Posterior cingulate gyrus (tissue), 11 donors: ENCODE measurements around the gene DNAJC18.
A peak's percentile ranks its signal among the peaks of the same experiment; 100 is the strongest.
"Not testable (repeated sequence)": the region's sequence is repeated elsewhere in the genome, so short reads cannot be mapped to it uniquely, and the experiment has no call there.

ENCODE experiments used
- DNase-seq, 10 donors: peaks; one replicate each; pipeline versions ENCODE4 v3.0.0 to v3.0.0-alpha.2; 2020 to 2021; ENCODE audit warnings: mixed read lengths in 3 of 10
- intact Hi-C: fragments of 100-400 bp; cut with DNase I; formaldehyde crosslinking; loops from one replicate; pipeline ENCODE4 v1.15.1; 2023

The DNAJC18 gene

GRCh38 chr5:139440416-139440815, 1.1 kb upstream of the DNAJC18 start:
- intact Hi-C loops, DNase-seq: not testable (repeated sequence)

- DNase-seq: no peak
- intact Hi-C loops: loop anchor here (1.0 to 5.0 kb wide), 2 partner anchors 74 to 123 kb away; partner anchors contain the start of gene UBE2D2
Observed at GRCh38 chr5:139438707-139439012, 665 bp downstream of the DNAJC18 start.

GRCh38 chr5:139435676-139436075, 3.6 kb downstream of the DNAJC18 start:
- DNase-seq: no peak
- intact Hi-C loops: loop anchor here (5.0 kb wide), 1 partner anchor 77 kb away; no protein-coding TSS in a partner anchor

DNA sequence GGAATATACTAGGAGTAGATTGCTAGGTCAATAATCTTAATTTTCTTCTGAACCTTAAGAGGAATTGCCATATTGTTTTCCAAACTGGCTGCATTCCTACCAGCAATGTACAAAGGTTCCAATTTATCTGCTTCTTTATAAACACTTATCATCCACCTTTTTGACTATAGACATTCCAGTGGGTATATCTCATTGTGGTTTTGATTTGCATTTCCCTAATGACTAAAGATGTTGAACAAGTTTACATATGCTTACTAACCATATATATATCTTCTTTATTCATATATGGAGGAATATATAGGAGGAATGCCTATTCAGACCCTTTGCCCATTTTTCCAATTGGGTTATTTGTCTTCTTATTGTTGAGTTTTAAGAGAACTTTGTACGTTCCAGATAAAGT, 7.6 kb downstream of the DNAJC18 start:
- no peak for DNase-seq
- intact Hi-C loops: no loop called here

- no peak for DNase-seq
- intact Hi-C loops: no loop called here
Observed at GRCh38 chr5:139430015-139430414, 9.3 kb downstream of the DNAJC18 start.

DNA sequence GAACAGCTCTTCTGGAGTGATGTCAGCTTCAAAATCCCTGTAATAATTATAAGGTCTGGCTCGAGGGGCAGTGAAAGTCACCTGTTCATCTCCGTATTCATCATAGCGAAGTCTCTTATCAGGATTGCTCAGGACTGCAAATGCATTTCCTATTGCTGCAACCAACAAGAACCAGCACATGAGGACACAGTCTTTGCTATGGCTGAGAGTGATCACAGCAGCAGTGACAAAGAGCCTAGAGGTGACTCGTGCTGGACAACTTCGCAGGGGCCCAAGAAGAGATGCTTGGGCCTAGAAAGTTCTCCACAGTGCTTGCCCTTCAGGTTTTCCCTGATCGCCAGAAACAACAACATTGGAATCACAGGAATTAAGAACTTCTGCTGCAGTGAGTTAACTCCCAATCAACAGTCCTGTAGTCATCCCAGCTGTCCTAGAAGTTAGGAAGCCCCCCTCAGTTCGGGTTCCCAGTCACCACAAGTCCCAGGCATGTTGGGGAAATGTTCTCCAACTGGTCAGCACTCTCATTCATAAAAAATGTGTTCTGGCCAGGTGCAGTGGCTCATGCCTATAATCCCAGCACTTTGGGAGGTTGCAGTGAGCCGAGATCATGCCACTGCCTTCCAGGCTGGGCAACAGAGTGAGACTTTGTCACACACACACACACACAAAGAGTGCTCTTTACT, 13.0 kb downstream of the DNAJC18 start:
- no peak for DNase-seq
- intact Hi-C loops: no loop called here

DNA sequence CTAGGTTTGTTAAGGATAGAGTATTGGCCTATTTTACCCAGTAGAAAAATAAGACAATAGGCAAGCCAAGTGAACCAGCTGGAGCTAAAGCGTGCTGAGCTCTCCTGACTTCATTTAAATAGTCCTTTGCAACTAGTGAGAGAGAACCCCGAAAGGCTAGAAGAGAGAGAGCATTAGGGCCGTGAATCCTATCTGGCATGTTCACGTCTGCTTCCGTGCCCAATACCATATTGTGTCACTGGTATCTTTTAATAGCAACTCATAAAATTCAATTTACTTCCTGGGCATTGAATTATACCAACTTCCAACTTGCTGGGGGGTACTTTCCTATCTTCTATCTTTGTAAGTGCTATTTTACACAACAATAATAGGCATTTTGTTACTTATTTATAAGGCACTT, 13.8 kb downstream of the DNAJC18 start:
- intact Hi-C loops: no loop called here
- DNase-seq: no peak

DNA sequence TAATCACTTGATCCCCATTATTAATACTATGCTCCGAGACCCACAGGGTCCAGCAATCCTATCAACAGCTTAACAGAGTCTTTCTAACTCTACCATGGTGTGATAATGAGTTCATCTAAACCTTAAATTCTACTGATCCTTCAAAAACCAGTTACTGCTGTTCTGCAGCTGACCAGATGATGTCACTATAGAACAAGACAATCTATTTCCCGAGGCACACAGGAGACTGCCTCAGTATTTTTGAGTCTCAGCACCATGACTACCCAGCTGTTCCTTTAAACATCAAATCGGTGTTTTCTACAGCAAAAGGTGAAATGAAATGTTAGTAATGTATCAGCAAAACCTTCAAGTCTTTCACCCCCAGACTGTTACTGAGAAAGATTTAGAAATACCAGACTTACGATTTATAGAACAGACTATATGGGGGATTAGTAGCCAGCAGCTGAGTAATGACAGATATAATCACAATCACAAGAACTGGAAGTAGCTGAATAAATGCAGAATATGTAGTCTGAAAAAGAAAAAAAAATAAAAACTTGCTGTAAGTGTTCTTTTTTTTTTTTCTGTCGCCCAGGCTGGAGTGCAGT, 16.9 kb downstream of the DNAJC18 start:
- no peak for DNase-seq
- intact Hi-C loops: loop anchor here (1.0 to 5.0 kb wide), 3 partner anchors 91 to 345 kb away; no protein-coding TSS in a partner anchor

- intact Hi-C loops: loop anchor here (5.0 kb wide), 2 partner anchors 213 to 348 kb away; no protein-coding TSS in a partner anchor
- DNase-seq: peak in 1 of 10 donors; percentile 5
Observed at GRCh38 chr5:139419226-139420192, 19.8 kb downstream of the DNAJC18 start.

GRCh38 chr5:139418793-139419192, 20.5 kb downstream of the DNAJC18 start:
- intact Hi-C loops: no loop called here
- peak in 1 of 10 donors; percentile 7 for DNase-seq

DNA sequence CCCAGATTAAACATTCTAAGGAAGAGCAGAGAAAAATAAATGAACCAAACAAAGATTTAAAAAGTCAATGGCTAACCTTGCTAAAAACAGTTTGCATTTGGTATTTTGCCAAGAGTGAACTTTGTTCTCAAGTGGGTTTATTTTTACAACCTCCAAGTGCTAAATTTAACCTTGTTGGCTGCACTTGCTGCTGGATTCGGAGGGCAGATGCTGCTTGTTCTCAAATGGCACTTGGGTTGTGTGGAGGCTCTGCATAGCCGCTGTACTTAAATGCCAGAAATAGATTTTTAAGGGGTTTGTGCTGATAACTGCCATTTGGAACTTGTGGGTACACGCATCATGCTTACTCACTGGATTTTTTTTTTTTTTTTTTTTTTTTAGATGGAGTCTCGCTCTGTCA, 22.1 kb downstream of the DNAJC18 start:
- peak in 2 of 10 donors; percentile 42 to 82 for DNase-seq
- intact Hi-C loops: no loop called here

DNA sequence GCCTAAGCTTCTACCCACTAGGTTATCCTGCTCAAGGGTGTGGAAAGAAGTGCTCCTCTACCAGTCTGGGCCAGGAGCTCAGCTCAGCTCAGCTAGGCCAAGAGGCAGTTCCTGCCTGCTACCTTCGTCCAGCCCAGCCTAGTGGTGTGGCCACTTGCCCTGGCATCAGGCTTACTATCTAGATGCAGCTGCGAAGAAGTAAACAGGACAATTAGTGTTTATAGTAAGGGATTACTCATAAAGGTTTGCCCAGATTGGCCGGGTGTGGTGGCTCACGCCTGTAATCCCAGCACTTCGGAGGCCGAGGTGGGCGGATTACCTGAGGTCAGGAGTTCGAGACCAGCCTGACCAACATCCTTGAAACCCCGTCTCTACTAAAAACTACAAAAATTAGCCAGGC, 22.7 kb downstream of the DNAJC18 start:
- peak in 1 of 10 donors; percentile 67 for DNase-seq
- intact Hi-C loops: no loop called here

- peak in 1 of 10 donors; percentile 2 for DNase-seq
- intact Hi-C loops: no loop called here
Observed at GRCh38 chr5:139415869-139416268, 23.5 kb downstream of the DNAJC18 start.

GRCh38 chr5:139415221-139415861, 24.0 kb downstream of the DNAJC18 start:
- intact Hi-C loops: no loop called here
- DNase-seq: peak; percentile 70 to 97 (median 81)

- peak in 4 of 10 donors; percentile 28 to 91 (median 42) for DNase-seq
- intact Hi-C loops: no loop called here
Observed at GRCh38 chr5:139414581-139415130, 24.7 kb downstream of the DNAJC18 start.

DNA sequence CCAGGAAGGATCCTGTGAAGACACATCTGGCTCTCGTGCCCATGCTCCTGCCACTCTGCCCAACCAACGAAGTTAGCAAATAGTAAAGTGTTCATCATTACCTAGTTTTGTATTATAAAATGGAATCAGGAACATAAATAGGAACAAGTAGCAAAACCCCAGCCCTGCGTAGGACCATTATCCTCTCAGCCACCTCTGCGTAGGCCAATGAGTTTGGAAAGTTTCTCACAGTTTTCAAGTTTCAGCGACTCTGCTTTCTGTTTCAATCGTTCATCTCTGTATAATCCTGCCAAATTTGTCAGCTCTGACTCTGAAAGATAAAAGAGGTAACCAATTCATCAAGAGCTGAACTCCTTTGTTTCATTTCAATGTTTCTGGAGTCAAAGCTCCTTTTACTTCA, 25.4 kb downstream of the DNAJC18 start:
- intact Hi-C loops: no loop called here

GRCh38 chr5:139413153-139413552, 26.2 kb downstream of the DNAJC18 start:
- peak in 1 of 10 donors; percentile 34 for DNase-seq
- intact Hi-C loops: no loop called here

More for the DNA sequence above, 25.4 kb downstream of the DNAJC18 start:
- no peak for DNase-seq

DNA sequence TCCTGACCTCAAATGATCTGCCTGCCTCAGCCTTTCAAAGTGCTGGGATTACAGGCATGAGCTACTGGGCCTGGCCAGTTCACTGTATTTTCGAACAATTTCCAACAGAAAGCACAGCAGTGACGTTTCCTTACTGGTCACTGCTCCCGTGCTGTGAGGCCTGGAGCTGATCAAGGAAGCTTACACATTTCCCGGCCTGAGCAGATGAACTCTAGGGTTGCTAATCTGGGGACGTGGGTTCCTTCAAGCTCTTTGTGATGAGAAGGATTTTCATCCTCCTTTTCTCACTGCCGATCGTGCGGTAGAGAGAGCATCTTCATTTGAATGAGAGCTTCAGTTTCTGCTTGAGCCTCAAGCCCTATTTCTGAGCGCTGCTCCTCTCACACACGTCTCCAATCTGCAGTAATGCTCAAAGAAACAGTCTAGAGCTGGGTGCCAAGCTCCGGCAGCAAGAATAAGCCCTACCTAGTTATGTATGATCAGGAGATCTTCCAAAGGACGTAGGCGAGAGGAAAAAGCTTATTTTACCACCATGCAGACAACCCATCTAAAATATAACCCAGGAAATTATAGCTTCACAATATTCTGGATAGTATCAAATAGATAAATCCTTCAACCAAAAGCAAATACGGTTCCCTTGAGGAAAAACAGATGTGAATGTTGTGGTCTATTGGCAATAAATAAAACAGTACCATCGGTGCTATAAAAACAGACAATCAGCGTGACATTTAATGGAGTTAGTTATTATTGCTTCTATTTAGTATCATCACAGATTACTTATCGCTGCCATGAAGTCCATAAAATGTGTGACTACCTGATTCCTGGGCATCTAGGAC, 28.1 kb downstream of the DNAJC18 start:
- intact Hi-C loops: no loop called here
- peak in 5 of 10 donors; percentile 43 to 93 (median 50) for DNase-seq
